Endothelial cell of hepatic sinusoid (primary cell): Measurements from ENCODE around the gene PRKAG2.

Source experiments
- in situ Hi-C: cut with HindIII; loops from 2 replicates; pipeline ENCODE4 v1.10.0; 2017; ENCODE audit warnings: low sequenced_read_pairs

The PRKAG2 gene

DNA sequence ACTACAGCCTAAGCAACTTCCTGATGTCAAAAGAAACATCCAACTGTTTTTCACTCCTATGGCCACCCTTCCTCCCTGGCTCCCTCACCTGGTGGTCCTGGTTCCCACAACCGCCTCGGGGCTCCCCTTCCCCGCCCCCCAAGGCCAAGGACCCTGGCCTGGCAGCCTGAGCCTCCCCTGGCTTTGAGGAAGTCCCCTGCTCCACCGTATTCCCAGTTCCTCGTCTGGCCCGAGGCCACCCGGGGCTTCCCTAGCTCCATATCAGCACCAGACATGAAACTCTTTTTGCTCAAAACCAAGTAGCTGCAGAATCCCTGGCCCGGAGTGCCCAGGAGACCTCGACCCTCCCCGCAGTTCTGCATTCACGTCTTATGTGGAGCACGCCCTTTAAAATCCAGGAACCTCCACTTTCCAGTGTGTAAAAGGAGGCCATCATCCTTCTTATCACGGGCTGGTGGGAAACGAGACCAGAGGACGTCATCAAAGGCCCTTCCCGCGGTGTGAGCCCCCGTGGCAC, 82.9 kb downstream of the PRKAG2 start:
- in situ Hi-C loops, result loop anchor here (5.0 to 25.0 kb wide), 3 partner anchors 88 to 343 kb away; no protein-coding TSS in a partner anchor

DNA sequence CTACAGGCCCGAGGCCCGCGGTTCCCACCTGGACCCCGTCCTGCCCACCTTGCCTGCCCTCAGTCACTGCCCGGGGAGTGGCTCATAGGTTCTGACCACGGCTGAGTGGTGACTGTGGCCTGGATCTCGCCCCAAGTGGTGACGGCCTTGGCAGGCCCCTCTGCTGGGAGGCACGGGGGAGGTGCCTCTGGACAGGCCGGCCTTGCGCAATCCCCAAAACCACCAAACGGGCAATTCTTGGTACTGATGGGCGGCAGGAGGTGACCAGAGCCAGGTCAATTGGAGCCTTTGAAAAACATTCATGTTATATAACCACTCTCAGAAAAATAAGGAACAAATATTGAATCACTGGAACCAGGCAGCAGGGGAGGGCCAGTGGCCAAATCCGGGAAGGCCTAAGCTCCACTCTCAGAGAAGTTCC, 83.4 kb downstream of the PRKAG2 start:
- in situ Hi-C loops, result loop anchor here (5.0 to 25.0 kb wide), 3 partner anchors 89 to 344 kb away; no protein-coding TSS in a partner anchor

DNA sequence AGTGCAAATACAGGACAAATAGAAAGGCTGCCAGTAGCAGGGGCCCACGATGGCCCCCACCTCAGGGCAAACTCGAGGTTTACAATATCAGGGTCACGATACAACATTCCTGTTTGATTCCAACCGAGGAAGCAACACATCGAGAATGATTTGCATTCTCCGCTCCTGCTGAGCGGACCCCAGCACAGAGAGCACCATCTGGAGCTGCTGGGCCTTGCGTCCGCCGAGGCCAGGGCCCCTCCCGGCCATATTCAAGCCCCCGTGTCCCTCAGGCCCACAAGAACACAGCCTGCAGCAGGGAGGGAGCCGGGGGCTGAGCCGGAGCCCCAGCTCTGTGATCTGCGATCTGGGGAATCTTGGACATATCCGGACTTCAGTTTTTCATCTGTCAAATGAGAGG, 84.3 kb downstream of the PRKAG2 start:
- in situ Hi-C loops, result loop anchor here (5.0 to 25.0 kb wide), 3 partner anchors 90 to 345 kb away; no protein-coding TSS in a partner anchor

DNA sequence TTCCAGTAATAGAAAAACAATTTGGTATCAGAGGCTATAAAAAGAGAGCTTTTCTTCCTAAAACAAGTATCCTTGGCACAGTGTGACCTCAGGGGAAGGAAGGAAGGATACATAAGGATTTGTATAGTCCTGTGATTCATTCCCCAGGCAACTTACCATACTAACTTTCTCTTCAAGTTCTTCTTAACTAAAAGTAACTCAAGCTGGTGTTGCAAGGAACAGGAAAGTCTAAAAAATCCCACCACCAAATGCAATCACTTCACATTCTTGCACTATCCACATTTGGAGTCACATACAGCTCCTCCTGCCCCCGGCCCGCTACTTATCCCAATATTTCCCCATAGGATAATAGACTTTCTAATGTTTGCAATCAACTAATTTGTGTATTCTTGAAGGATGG, 84.8 kb downstream of the PRKAG2 start:
- in situ Hi-C loops, result loop anchor here (5.0 to 25.0 kb wide), 3 partner anchors 90 to 345 kb away; no protein-coding TSS in a partner anchor

DNA sequence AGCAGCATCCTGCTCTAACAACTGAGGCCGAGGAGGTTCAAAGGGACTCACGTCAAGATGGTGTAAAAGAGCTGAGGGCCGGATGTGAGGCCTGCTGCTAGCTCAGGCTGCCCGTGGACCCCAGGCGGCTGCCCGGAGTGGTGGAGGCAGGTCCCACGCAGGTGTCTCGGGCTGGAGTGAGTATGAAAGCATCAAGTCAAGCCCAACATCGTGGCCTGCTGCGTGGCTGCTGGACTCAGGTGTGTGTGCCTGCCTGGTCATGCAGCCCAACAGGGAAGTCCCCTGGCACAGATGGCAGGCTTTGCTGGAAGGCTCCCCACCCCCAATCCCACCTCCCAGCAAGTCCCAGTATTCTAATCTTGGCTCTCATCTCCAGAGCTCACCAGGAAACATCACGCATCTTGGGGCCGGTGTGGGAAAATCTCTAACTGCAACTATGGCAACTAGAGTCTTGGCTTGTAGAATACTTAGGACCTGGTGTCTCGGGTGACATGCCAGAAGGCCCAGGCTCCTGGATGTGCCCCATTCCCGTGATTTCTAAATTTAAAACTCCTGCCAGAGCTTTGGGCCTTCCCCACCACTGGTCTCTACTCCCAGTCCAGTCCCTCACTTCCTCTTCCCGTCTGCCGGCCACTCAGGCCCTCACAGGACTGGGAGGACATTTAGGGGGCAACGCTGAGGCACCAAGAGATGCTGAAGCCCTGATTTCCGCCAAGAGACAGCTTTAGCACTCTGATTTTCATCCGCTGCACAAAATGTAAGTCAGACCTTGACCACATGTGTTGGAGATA, 85.9 kb downstream of the PRKAG2 start:
- in situ Hi-C loops, result loop anchor here (5.0 to 25.0 kb wide), 3 partner anchors 91 to 346 kb away; no protein-coding TSS in a partner anchor

DNA sequence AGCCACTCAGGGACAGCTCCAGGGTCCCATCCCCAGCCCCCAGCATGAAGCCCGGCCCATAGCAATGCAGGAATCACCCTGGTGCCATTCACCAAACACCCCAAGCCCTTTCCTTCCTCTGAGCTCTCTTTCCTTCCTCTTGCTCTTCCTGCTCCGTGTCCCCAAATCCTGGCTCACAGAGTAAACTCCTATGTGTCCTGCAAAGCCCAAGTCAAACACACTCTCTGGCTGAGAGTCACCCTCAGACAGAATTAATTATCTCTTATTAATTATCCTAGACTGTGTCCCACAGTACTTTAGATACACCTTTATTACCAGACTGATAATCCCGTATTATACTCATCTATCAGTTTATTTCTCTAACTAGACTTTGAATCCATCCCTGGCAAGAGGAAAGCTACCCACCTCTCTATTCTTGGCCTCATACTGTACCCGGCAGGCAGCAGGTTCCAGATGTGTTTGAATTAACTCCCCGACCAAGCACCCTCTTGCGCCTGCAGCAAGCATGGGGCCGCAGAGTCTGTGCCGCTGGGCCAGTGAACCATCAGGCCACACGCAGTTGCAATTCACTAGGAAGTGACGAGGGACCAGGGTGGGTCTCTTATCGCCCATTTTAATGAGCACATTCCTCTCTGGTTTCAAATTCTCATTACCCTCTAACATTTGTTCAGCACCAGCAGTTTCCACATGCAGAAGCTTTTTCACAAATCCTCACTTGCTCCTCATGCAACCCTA, 86.7 kb downstream of the PRKAG2 start:
- in situ Hi-C loops, result loop anchor here (5.0 to 25.0 kb wide), 3 partner anchors 92 to 347 kb away; no protein-coding TSS in a partner anchor

DNA sequence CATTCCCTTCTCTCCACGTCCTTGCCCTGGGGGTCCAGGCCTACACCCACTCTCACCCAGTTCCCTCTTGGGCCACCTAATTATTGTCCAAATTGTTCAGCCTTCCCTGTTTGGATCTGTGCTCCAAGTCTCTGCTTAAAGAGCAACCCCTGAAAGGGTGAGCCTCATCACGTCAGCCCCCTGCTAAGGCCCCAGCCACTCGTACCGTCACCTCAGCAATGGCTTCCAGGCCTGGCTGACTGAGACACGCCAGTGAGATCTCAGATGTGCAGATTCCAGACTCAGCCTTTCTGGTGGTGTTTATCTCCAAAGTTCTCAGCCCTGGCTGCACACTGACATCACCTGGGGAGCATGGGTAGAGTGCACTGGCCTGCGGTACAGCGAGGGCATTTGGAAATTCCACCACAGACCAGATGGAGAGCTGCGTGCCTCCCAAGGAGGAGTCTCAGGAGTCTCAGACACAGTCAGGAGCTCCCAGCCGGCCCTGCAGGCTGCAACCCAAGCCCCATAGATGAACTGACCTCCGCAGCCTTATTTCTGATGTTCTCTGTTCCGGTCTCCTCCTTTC, 87.5 kb downstream of the PRKAG2 start:
- in situ Hi-C loops, result loop anchor here (10.0 to 25.0 kb wide), 2 partner anchors 55 to 348 kb away; no protein-coding TSS in a partner anchor

DNA sequence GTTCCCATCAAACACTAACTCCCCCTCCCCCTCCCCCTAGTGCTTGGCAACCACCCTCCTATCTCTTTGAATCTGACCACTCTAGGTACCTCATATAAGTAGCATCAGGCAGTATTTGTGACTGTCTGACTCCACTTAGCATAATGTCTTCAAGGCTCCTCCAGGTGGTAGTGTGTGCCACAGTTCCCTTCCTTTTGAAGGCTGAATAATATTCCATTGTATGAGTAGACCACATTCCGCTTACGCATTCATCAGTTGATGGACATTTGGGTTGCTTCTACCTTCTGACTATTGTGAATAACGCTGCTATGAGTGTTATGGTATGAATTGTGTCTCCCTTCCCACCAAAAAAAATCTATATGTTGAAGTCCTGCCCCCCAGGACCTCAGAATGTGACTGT, 89.6 kb downstream of the PRKAG2 start:
- in situ Hi-C loops, result loop anchor here (10.0 to 25.0 kb wide), 2 partner anchors 57 to 350 kb away; no protein-coding TSS in a partner anchor

DNA sequence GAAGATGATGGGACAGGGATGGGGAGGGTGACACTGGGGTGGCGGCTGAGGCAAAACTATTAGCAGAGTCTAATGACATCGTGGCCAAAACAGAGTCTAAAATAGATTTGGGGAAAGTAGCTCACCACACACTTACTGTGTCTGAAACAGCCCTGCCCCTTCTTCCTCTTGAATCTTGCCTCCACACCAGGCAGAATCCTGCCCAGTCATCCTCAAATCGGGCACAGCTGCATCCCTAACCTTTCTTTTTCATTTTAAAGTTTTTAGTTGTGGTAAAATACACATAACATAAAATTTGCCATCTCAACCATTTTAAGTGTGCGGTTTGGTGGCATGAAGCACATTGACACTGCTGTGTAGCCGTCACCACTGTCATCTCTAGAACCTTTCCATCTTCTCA, 90.0 kb downstream of the PRKAG2 start:
- in situ Hi-C loops, result loop anchor here (10.0 to 25.0 kb wide), 2 partner anchors 58 to 350 kb away; no protein-coding TSS in a partner anchor

DNA sequence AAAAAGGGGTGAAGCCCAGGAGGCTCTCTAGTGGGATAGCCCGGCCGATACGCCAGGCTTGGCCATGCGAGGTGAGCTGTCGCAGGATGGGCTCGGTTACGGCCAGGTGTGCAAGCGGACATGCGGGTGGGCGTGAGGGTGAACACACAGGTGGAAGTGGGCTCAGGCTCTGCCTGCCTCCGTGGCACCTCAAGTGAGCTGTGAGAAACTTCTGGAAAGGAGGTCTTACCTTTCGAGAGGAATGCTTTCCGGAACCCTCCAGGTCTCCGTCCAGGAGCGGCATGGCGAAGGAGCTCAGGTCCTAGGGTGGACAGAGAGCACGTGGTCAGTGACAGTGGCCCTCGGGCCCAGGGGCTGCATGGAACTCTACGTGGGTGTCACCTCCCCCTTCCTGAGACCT, 90.7 kb downstream of the PRKAG2 start:
- in situ Hi-C loops, result loop anchor here (10.0 to 25.0 kb wide), 2 partner anchors 59 to 351 kb away; no protein-coding TSS in a partner anchor

DNA sequence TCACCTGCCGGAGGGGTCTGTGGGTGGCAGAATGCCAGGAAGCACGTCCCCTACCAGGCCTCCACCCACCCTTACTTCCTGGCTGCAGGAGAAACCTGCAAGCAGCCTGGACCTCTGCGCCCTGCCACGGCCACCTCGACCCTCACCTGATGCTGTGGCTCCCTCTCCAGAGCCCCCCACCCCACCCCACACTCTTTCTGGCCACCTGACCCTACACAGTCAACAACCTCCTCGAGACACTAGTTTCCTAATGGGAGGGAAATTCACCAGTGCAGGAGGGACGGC, 91.3 kb downstream of the PRKAG2 start:
- in situ Hi-C loops, result loop anchor here (10.0 to 25.0 kb wide), 2 partner anchors 59 to 352 kb away; no protein-coding TSS in a partner anchor

DNA sequence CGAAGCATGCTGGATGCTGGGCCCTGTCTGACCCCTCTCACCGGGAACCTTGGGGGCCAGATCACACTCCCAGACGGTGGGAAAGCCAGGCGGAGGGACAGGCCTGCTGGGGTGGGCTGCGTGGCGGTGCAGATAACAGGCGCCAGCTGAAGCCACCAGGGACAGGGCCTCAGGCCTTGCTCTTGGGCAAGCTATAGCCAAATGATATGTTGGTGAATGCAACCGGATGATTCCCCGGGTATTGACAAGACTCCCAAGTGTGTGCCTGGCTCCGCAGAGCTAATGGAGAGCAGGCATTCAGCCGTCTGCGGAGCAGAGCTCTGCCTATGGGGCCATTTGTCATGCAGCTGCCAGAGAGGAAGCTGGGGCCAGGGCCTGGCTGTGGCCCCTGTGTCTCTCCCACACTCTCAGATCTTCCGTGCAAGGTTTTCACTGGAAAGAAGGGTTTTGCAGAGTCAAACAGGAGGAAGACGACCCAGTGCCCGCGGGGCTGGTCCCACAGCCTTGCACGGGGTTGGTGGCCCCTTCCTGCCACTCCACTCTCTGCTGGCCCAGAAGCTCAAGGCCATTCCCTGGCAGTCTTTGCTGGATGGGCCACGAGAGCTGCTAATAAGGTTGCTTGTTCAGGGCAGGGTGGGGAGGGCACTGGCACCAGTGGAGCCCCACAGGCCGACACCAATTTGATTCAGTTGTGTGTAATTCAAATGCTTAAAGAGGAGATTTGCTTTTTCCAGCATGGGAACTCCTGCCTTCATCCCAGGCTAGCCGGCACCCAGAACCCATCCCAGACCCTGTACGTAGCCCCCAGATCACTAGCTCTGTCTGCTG, 91.8 kb downstream of the PRKAG2 start:
- in situ Hi-C loops, result loop anchor here (10.0 to 25.0 kb wide), 2 partner anchors 60 to 352 kb away; no protein-coding TSS in a partner anchor

DNA sequence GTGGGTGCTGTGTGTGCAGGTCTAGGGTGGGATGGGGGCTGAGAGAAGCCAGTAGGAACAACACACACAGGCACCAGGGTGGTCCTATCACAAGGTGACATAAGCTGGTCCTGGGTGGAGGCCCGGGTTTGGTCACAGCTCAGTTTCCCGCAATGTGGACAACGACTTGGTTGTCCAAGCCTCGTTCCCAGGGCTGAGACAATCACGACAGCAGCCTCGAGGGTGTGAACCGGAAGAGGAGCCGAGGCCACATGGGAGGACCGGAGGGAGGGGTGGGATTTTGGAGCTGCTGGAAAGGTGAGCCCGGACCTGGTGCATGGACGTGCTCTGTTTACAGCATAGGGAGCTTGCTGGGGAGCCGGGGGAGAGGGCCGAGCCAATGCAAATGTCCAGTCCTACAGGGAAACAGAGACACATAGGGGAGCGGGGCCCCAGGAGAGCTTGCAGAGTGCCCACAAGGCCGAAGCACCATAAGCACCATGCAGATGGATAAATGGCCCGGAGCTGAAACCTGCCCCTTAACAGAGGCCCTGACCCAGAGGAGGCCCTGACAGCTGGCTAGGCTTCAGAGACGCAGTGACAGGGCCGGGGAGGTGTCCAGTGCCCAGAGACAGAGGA, 92.8 kb downstream of the PRKAG2 start:
- in situ Hi-C loops, result loop anchor here (10.0 to 25.0 kb wide), 2 partner anchors 61 to 353 kb away; no protein-coding TSS in a partner anchor

DNA sequence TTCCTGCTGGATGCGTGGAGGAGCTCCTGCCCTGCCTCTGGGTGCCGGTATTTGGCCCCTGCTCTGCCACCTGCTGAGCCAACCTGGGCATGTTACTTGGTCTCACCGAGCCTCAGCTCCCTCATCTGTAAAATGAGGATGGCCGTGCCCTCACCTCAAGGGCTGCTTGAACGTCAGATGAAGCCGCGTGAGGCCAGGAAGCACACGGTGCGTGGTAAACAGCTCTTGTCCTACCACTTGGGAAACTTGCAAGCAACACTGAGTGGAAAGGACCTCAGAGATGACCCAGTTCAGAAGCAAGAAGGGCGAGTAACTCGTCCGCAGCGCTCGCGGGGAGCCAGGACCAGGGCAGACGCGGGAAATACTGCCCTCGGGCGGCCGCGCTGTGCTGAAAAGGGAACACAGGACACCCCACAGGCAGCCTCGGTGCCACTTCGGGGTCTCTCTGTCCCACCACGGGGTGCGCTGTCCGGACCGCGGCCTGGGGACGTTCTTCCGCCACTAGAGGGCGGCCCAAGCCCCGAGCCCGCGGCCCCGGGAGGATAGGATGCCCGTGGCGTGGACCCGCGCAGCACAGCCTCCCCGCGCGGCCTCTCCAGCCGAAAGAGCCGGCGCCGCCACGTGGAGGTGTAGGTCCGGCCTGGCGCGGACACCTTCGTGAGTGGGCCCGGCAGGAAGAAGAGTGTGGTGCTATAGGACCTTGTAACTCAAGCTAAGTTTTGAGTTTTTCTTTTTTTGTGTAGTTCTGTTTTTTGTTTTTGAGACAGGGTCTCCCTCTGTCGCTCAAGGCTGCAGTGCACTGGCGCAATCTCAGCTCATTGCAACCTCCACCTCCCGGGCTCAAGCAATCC, 94.1 kb downstream of the PRKAG2 start:
- in situ Hi-C loops, result loop anchor here (10.0 to 25.0 kb wide), 2 partner anchors 62 to 354 kb away; no protein-coding TSS in a partner anchor

DNA sequence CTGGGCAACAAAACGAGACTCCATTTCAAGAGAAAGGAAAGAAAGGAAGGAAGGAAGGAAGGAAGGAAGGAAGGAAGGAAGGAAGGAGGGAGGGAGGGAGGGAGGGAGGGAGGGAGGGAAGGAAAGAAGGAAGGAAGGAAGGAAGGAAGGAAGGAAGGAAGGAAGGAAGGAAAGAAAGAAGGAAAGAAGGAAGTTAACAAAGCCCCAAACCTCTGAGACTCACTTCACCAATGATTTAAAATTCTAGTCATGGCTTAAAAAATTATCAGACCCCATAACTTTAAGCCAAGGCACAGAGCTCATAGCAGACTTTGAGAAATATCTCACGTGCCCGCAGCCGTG, 94.7 kb downstream of the PRKAG2 start:
- in situ Hi-C loops, result loop anchor here (10.0 to 25.0 kb wide), 2 partner anchors 63 to 355 kb away; no protein-coding TSS in a partner anchor

DNA sequence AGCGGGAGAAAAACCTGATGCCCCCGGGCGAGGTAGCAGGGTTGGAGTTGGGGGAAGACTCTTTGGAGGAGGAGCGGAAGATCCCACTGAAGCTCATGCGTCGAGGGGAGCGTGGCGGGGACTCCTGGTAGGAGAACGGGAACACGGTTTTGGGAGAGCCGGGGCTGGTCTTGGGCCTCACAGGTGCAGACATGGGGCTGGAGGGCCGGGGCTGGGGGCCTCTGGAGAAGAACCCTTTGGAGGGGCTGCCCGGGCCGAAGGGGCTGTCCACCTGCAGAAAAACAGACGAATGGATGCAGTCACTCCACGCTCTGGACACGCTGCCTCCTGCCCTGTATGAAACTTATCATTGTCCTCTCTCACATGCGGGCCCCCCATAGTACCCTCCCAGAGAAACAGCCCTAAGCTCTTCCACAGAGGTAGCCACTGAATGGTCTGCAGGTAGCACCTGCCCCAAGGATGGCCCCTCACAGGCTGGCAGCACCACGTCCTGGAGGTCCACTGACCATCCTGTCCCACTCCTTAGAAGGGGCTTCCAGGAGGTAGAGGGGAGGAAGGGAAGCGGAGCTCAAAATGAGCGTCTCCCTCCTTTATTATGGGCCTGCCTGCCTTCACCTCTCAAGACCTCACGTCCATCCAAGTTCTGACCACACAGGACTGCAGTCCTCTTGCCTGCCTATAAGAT, 95.6 kb downstream of the PRKAG2 start:
- in situ Hi-C loops, result loop anchor here (10.0 to 25.0 kb wide), 2 partner anchors 63 to 356 kb away; no protein-coding TSS in a partner anchor

DNA sequence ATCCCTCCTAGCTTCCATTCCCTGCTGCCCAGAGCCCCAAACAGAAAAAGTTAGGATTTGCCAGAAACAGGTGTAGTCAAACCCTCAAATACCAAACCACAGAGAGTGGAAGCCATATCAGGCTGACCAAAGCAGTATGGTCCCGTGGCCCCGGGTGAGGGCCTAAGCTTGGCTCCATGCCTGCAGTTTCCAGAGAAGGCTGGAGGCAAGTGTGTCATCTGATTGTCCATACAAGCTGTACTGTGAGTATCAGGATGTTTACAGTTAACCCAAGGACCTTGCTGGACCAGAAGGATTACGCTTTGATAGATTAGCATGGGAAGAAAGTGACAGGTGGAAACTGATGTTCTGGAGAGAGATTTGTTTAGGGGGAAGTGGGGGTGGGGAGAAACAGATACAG, 96.3 kb downstream of the PRKAG2 start:
- in situ Hi-C loops, result loop anchor here (10.0 to 25.0 kb wide), 2 partner anchors 64 to 357 kb away; no protein-coding TSS in a partner anchor

DNA sequence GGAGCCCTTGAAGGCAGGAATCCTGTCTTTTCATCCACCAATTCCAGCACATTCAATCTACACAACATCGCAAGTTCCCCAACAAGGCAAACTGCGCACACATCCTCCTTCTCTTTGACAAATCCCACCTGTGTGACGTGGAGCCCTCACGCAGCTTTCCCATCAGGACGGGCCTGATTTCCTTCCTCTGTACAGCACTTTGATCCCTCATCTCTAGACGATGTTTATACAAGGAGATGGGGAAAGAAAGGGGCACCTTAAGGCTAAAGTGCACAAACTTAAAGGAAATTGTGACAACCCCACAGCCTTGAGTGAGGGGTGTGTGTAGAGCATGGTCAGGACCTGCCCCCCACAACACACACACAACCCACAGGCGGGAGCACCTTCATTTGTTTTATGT, 97.2 kb downstream of the PRKAG2 start:
- in situ Hi-C loops, result loop anchor here (10.0 to 25.0 kb wide), 2 partner anchors 65 to 358 kb away; no protein-coding TSS in a partner anchor
